Hair follicle dermal papilla cell (primary cell): Measurements from ENCODE around the gene ABTB2. TPM values are rescaled to one million over a fixed set of nuclear protein-coding genes. Genes with fewer than 3 reads are reported as not detected.

Source experiments
- small RNA-seq: library from RNA; depleted of rRNA; stranded (forward); fragments of <200 nt; gene quantifications from one replicate; pipeline ENCODE3, GENCODE V24; 2012
- total RNA-seq: library from RNA; depleted of rRNA; stranded (reverse); fragments of >200 nt; gene quantifications from 2 replicates; pipeline ENCODE4 v1.2.3, GENCODE V29; 2012

Gene ABTB2
- 9.0 and 9.1 TPM in 2 replicates for total RNA-seq

DNA sequence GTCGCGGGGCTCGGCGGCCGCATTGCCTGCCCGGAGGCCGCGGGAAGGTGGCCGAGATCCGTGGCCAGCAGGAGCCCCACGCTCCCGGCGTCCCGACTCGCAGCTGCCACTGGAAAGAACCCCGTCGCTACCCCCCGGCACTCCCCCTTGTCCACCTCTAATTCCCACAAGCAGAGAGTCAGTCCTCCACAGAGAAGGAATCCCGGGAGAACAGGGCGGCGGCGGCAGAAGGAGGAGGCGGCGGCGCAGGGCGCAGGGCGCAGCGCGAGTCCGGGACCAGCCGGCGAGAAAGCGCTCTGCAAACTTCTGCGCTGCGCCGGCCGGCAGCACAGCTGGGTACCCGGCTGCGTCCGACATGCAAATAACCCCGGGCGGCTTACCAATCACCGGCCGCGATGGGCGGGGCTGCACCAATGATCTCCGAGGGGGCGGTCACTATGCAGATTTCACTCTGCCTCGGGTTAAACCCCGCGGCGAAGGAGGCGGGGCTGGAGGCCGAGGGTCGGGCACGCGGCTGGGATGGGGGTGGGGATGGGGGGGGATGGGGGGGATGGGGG is at the start of gene ABTB2:
Gene ABTB2 (minus strand): TSS at position 310 of the 557 bp plus-strand sequence.

DNA sequence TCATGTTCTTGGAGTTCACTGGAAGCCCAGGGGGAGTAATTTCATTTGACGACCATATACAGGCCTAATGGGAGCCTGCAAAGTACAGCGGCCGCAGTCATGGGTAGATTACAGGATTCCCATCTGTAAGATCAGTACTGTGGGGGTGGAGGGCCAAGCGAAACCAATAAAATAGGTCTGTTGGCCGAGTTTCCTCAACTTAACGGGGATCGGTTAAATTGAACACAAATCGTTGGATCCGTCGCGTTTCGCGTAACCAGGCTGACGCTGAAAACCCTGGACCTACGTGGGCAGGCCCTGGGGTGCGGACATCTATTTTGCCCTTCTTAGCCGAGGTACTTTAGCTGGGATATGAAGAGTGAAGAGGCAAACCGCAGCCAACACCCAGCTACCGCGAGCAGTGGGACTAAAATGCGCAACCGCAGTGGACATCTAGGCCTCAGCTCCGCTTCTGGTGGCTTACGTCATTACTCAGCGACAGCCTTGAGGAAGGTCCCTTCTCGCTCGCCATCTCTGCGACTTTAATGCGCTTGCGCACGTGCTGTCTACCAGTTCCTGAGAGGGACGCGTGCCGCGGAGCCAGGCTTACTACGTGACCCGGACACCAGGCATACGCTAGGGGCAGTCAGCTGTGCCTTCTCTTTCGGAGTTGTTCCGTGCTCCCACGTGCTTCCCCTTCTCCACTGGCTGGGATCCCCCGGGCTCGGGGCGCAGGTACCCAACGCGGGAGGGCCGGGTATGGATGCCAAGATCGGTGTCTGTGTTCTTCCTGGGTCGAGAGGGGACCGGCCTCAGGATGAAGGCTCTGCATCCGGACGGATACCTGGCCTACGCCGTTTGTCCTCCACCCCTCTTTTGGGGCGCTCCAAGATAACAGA is 252.5 kb downstream of the ABTB2 start, which contains the start of gene NAT10:
Gene NAT10 (plus strand): TSS at position 551 of the 878 bp plus-strand sequence. CDS start 2,597 bp downstream, outside the sequence.

Small RNAs within 50 kb of the gene (small RNA-seq; reads per million reads assigned to genes)
- gene AL035079.1: not detected
- not detected for gene RF00019

Other genes starting within 250 kb of the ABTB2 start
- 78.6 and 96.7 TPM in 2 replicates for gene CAT, start 80.9 kb upstream of the ABTB2 start, total RNA-seq
- not detected in 2 replicates for gene ELF5, start 155.8 kb upstream of the ABTB2 start, total RNA-seq